HEK293 (cell line): ENCODE results near the gene TRAK1.

Experiments
- CTCF ChIA-PET: fragments of 350-600 bp; formaldehyde crosslinking; extraction: SDS; loops from one replicate; lab custom pipeline; 2021; ENCODE audit warnings: antibody characterized with exemption; lab: Yijun Ruan, JAX
- POLR2A ChIA-PET: fragments of 300-600 bp; formaldehyde crosslinking; extraction: SDS; loops from one replicate; lab custom pipeline; 2020; ENCODE audit warnings: antibody characterized with exemption, inconsistent platforms; lab: Yijun Ruan, JAX
- H3K27ac ChIP-seq: fragments of 200-500 bp; sonication (Bioruptor generic); 2 replicates; pipeline ENCODE4 v1.5.1; 2014; ENCODE audit warnings: low read depth, low read length, control low read depth, inconsistent platforms; ENCODE audit errors: extremely low read depth
- H3K36me3 ChIP-seq, 2 experiments: fragments of 200-500 bp in 1 of 2; sonication (Bioruptor generic) in 1 of 2; 1 replicate in 1 of 2; 2 replicates in 1 of 2; pipeline ENCODE4 v1.5.1; 2014 to 2017; ENCODE audit warnings: inconsistent platforms in 2 of 2, low read length in 2 of 2; ENCODE audit not compliant: control insufficient read depth in 2 of 2, insufficient read depth in 1 of 2
- H3K4me1 ChIP-seq: fragments of 200-500 bp; sonication (Bioruptor generic); 2 replicates; pipeline ENCODE4 v1.5.1; 2014; ENCODE audit warnings: mild to moderate bottlenecking, low read length, inconsistent platforms; ENCODE audit not compliant: control insufficient read depth, insufficient read depth
- H3K4me3 ChIP-seq: 2 replicates; pipeline ENCODE4 v1.5.1; 2011; ENCODE audit warnings: low read depth, mild to moderate bottlenecking, control low read depth, low read length, moderate library complexity
- H3K9me3 ChIP-seq: fragments of 200-500 bp; sonication (Bioruptor generic); 2 replicates; pipeline ENCODE4 v1.5.1; 2014; ENCODE audit warnings: low read depth, low read length, inconsistent platforms; ENCODE audit not compliant: control insufficient read depth, insufficient read depth
- FEZF1 ChIP-seq: fragments of 450-650 bp; formaldehyde crosslinking; IDR thresholded peaks from 2 replicates; pipeline ENCODE4 v1.5.1; 2016; ENCODE audit warnings: missing biosample characterization, missing genetic modification characterization
- OSR2 ChIP-seq: fragments of 450-650 bp; formaldehyde crosslinking; IDR thresholded peaks from 2 replicates; pipeline ENCODE4 v1.5.1; 2016; ENCODE audit warnings: missing biosample characterization, missing genetic modification characterization
- ZBTB10 ChIP-seq: fragments of 450-650 bp; formaldehyde crosslinking; IDR thresholded peaks from 2 replicates; pipeline ENCODE4 v1.5.1; 2016; ENCODE audit warnings: missing biosample characterization, missing genetic modification characterization
- ZBTB49 ChIP-seq: fragments of 450-650 bp; formaldehyde crosslinking; IDR thresholded peaks from 2 replicates; pipeline ENCODE4 v1.5.1; 2016; ENCODE audit warnings: missing biosample characterization, missing genetic modification characterization, low read depth
- ZFHX2 ChIP-seq: fragments of 450-650 bp; formaldehyde crosslinking; conservative IDR thresholded peaks from 2 replicates; pipeline ENCODE4 v1.5.1; 2016; ENCODE audit warnings: missing biosample characterization, missing genetic modification characterization
- ZNF148 ChIP-seq: fragments of 450-650 bp; formaldehyde crosslinking; IDR thresholded peaks from 2 replicates; pipeline ENCODE4 v1.5.0; 2017; ENCODE audit warnings: missing biosample characterization, missing genetic modification characterization, borderline replicate concordance
- ZNF174 ChIP-seq: fragments of 450-650 bp; formaldehyde crosslinking; IDR thresholded peaks from 2 replicates; pipeline ENCODE4 v1.5.0; 2017; ENCODE audit warnings: missing biosample characterization, mild to moderate bottlenecking, missing genetic modification characterization
- ZNF19 ChIP-seq: fragments of 450-650 bp; formaldehyde crosslinking; IDR thresholded peaks from 2 replicates; pipeline ENCODE4; 2016; ENCODE audit warnings: missing biosample characterization, missing genetic modification characterization, low read depth
- ZNF2 ChIP-seq: fragments of 450-650 bp; formaldehyde crosslinking; IDR thresholded peaks from 2 replicates; pipeline ENCODE4 v1.5.1; 2016; ENCODE audit warnings: missing biosample characterization, missing genetic modification characterization
- ZNF266 ChIP-seq: fragments of 450-650 bp; formaldehyde crosslinking; IDR thresholded peaks from 2 replicates; pipeline ENCODE4 v1.5.1; 2016; ENCODE audit warnings: missing biosample characterization, missing genetic modification characterization, low read depth
- ZNF274 ChIP-seq, 2 experiments: fragments of 200-500 bp in 1 of 2; fragments of 450-650 bp in 1 of 2; sonication (Bioruptor generic) in 1 of 2; formaldehyde crosslinking in 1 of 2; IDR thresholded peaks; 2 replicates each; pipeline versions ENCODE4 v1.5.1 to v1.6.1; 2014 to 2016; ENCODE audit warnings: borderline replicate concordance in 1 of 2, inconsistent platforms in 1 of 2, low read length in 1 of 2, missing biosample characterization in 1 of 2, missing genetic modification characterization in 1 of 2
- ZNF324 ChIP-seq: fragments of 450-650 bp; formaldehyde crosslinking; IDR thresholded peaks from 2 replicates; pipeline ENCODE4 v1.5.1; 2016; ENCODE audit warnings: missing biosample characterization, missing genetic modification characterization
- ZNF350 ChIP-seq: fragments of 450-650 bp; formaldehyde crosslinking; IDR thresholded peaks from 2 replicates; pipeline ENCODE4 v1.5.0; 2017; ENCODE audit warnings: missing biosample characterization, mild to moderate bottlenecking, missing genetic modification characterization
- ZNF398 ChIP-seq: fragments of 450-650 bp; formaldehyde crosslinking; IDR thresholded peaks from 2 replicates; pipeline ENCODE4 v1.5.1; 2017; ENCODE audit warnings: missing biosample characterization, missing genetic modification characterization
- ZNF423 ChIP-seq: fragments of 450-650 bp; formaldehyde crosslinking; IDR thresholded peaks from 2 replicates; pipeline ENCODE4 v1.5.1; 2016; ENCODE audit warnings: missing biosample characterization, missing genetic modification characterization
- ZNF518A ChIP-seq: fragments of 450-650 bp; formaldehyde crosslinking; conservative IDR thresholded peaks from 2 replicates; pipeline ENCODE4 v1.5.1; 2016; ENCODE audit warnings: low read depth, missing biosample characterization, missing genetic modification characterization
- ZNF658 ChIP-seq: fragments of 450-650 bp; formaldehyde crosslinking; IDR thresholded peaks from 2 replicates; pipeline ENCODE4; 2016; ENCODE audit warnings: missing biosample characterization, missing genetic modification characterization
- ZNF777 ChIP-seq: fragments of 450-650 bp; formaldehyde crosslinking; IDR thresholded peaks from 2 replicates; pipeline ENCODE4 v1.5.1; 2017; ENCODE audit warnings: missing biosample characterization, missing genetic modification characterization, borderline replicate concordance
- ZNF785 ChIP-seq: fragments of 450-650 bp; formaldehyde crosslinking; IDR thresholded peaks from 2 replicates; pipeline ENCODE4 v1.5.1; 2016; ENCODE audit warnings: missing biosample characterization, missing genetic modification characterization
- ZXDB ChIP-seq: fragments of 450-650 bp; formaldehyde crosslinking; IDR thresholded peaks from 2 replicates; pipeline ENCODE4 v1.5.1; 2016; ENCODE audit warnings: missing biosample characterization, missing genetic modification characterization

Gene TRAK1

GRCh38 chr3:42222942-42223693 lies 132.0 kb downstream of the TRAK1 start:
- no peak for TF ChIP-seq ZNF274 (IDR thresholded peaks at IDR 0.05; ENCODE audit: low read length)
- TF ChIP-seq ZNF274 (tag by site-specific recombination; IDR thresholded peaks at IDR 0.05; ENCODE audit: borderline replicate concordance): no peak
- TF ChIP-seq ZNF350: no peak
- no peak for TF ChIP-seq ZNF148 (tag by site-specific recombination)
- TF ChIP-seq OSR2: no peak
- TF ChIP-seq ZNF423 (tag by site-specific recombination): no peak
- no peak for TF ChIP-seq ZNF518A (tag by site-specific recombination)
- TF ChIP-seq ZNF777 (tag by site-specific recombination): no peak
- TF ChIP-seq ZNF785 (tag by site-specific recombination): no peak
- TF ChIP-seq ZNF2: no peak
- no peak for TF ChIP-seq ZNF19
- no peak for TF ChIP-seq ZBTB49 (tag by site-specific recombination)
- no peak for TF ChIP-seq ZXDB (tag by site-specific recombination)
- TF ChIP-seq ZNF398 (tag by site-specific recombination): no peak
- no peak for TF ChIP-seq FEZF1 (tag by site-specific recombination)
- no peak for TF ChIP-seq ZNF266
- no peak for TF ChIP-seq ZBTB10 (tag by site-specific recombination)
- no peak for TF ChIP-seq ZNF324 (tag by site-specific recombination)
- TF ChIP-seq ZNF174 (tag by site-specific recombination): no peak
- no peak for TF ChIP-seq ZNF658 (tag by site-specific recombination)
- no peak for TF ChIP-seq ZFHX2 (tag by site-specific recombination)
- peaks cover 0 to 61% of the 10 kb centered on the region in 2 experiments; a peak in 1 of 3 replicates for H3K36me3 ChIP-seq
- CTCF ChIA-PET: interaction anchor here (0.6 to 1.1 kb wide), 2 partner anchors 221 to 317 kb away, joined by 3 read pairs; no protein-coding TSS in a partner anchor
- H3K4me1 ChIP-seq: no peaks in the 10 kb centered on the region
- no peaks in the 10 kb centered on the region for H3K9me3 ChIP-seq
- no peak overlapping the region for H3K4me3 ChIP-seq
- POLR2A ChIA-PET: no interaction called here
- no peak overlapping the region for H3K27ac ChIP-seq
